GM12801 (cell line): Measurements from ENCODE around the gene SF3A2.
A peak's percentile ranks its signal among the peaks of the same experiment; 100 is the strongest.

Experiments used
- TF ChIP-seq, protein P1 (sequence below): IDR thresholded peaks from one replicate; pipeline ENCODE4 v1.5.1; 2011; ENCODE audit warnings: control low read depth; ENCODE audit not compliant: insufficient read length; ENCODE audit errors: extremely low read depth

The SF3A2 gene, protein sequence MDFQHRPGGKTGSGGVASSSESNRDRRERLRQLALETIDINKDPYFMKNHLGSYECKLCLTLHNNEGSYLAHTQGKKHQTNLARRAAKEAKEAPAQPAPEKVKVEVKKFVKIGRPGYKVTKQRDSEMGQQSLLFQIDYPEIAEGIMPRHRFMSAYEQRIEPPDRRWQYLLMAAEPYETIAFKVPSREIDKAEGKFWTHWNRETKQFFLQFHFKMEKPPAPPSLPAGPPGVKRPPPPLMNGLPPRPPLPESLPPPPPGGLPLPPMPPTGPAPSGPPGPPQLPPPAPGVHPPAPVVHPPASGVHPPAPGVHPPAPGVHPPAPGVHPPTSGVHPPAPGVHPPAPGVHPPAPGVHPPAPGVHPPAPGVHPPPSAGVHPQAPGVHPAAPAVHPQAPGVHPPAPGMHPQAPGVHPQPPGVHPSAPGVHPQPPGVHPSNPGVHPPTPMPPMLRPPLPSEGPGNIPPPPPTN

DNA sequence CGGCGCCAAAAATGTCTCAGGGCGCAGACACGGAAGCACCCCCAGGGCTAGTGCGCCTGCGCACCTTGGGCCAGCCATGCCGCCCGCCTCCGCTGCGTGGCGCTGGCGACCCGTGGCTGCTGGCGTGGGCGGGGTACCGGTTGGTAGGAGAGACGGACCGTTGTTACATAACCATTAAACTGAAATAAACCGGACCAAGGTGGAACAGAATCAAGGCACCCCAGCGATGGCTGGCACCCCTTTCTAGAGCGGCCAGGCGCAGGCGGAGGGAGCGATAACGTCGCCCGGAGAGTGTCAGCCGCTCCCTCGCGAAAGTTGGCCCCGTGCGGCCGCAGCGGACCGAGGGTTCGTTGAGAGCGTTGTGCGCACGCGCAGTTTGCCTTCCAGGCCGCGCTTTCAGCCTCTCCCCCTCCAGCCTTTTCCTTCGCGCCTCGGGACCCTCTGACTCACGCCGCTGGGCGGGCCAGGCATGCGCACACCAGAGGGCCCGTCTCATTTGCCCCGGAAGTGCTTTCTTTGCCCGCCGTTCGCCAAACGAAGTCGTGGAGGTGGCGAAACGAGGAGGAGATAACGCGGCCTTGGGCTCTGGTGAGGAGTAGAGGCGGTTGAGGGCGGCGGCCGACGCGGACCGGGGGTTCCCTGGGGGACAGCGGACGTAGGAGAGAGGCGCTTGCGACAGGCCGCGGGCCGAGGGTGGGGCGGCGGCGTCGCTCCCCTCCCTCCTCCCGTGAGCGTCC, at the start of gene SF3A2, which contains the start of gene PLEKHJ1:
Gene SF3A2, plus strand, starts transcription at position 511 of the 737 bp plus-strand sequence. CDS start 6,595 bp downstream, outside the sequence.
Gene PLEKHJ1, minus strand, starts transcription at position 16 of the 737 bp plus-strand sequence. CDS start 81 bp downstream, outside the sequence.
- TF ChIP-seq, protein P1, sequence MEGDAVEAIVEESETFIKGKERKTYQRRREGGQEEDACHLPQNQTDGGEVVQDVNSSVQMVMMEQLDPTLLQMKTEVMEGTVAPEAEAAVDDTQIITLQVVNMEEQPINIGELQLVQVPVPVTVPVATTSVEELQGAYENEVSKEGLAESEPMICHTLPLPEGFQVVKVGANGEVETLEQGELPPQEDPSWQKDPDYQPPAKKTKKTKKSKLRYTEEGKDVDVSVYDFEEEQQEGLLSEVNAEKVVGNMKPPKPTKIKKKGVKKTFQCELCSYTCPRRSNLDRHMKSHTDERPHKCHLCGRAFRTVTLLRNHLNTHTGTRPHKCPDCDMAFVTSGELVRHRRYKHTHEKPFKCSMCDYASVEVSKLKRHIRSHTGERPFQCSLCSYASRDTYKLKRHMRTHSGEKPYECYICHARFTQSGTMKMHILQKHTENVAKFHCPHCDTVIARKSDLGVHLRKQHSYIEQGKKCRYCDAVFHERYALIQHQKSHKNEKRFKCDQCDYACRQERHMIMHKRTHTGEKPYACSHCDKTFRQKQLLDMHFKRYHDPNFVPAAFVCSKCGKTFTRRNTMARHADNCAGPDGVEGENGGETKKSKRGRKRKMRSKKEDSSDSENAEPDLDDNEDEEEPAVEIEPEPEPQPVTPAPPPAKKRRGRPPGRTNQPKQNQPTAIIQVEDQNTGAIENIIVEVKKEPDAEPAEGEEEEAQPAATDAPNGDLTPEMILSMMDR = peak; percentile 51

DNA sequence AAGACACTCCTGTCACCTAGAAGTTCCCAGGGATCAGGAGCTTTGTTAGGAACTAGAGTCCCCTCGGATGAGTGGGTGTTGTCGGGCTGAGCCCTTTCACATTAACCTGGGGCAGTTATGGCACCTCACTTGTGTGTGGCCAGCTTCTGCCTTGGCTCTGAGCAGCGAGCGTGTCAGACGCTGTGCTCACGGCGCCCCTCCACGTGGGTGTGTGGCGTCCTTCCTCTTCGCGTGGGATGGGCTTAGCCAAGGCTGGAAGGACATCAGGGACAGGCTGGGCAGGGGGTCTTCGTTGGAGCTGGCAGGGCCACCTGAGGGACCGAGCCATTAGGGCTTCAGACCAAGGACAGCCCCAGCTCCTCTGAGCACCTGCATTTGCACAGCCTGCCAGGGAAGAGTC, 49.5 kb upstream of the SF3A2 start:
- TF ChIP-seq, protein P1 = no peak

DNA sequence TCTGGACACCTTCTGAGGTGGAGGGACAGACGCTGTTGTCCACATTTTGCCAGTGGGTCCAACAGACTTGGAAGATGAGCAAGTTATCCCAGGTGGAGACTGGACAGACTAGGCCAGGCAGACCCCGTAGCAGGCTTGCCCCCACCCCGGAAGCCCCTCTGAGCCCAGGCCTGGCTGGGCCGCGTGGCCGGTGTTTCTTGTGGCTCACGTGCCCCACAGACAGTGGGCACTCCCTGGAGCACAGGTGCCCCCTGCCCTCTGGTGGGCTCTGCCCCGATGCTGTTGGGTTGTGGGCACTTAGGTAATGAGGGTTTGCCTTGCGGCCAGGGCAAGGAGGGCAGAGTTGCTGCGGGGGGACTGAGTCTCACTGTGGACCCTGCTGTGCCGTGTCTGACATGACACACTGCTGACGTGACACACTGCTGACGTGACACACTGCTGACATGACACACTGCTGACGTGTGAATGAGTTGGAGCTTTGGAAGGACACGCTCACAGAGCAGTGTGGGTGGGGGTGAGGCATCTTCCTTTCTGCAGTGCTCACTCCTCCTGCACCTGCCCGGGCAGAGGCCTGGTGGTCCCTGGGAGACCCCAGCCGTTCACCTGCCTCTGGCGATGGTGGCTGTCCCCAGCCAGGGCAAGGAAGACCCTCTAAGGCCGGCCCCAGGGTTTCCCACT, 47.8 kb upstream of the SF3A2 start:
- TF ChIP-seq, protein P1 = no peak

DNA sequence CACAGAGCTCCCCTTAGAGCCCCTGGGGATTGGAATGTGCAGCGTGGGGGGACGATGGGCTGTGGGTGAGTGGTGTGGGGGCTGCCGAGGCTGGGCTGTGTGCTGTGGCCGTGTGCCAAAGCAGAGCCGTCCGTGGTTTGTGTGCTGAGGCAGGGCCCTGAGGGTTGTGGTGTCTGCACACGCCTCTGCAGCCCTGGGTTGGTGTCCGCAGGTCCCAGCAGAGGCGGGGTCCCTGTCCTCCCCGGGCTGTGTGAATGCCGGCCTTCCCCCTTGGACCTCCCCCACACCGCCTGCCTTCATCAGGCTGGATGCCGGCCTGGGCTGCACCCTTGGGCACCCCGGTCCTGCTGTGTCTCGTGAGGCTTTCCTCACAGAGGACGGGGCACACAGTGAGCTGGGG, 46.7 kb upstream of the SF3A2 start:
- TF ChIP-seq, protein P1 = no peak

DNA sequence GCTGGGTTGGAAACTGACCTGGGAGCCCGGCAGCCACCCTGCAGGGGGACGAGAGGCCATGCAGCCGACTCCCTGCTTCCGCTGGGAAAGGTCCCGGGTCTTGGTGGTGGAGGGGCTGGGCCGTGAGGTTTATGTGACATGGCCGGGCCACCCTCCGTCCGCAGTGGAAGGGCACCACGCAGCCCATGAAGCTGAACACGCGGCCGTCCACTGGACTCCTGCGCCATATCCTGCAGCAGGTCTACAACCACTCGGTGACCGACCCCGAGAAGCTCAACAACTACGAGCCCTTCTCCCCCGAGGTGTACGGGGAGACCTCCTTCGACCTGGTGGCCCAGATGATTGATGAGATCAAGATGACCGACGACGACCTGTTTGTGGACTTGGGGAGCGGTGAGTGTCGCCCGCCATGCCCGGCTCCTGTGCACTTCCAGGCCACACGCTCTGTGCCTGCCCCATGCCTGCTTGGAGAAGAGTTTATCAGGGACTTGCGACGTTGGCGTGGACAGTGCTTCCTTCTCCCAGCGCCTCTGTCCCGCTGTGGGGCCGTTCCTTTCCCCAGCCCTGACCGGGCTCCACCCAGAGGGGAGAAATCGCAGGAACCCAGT, 45.7 kb upstream of the SF3A2 start:
- TF ChIP-seq, protein P1 = no peak

DNA sequence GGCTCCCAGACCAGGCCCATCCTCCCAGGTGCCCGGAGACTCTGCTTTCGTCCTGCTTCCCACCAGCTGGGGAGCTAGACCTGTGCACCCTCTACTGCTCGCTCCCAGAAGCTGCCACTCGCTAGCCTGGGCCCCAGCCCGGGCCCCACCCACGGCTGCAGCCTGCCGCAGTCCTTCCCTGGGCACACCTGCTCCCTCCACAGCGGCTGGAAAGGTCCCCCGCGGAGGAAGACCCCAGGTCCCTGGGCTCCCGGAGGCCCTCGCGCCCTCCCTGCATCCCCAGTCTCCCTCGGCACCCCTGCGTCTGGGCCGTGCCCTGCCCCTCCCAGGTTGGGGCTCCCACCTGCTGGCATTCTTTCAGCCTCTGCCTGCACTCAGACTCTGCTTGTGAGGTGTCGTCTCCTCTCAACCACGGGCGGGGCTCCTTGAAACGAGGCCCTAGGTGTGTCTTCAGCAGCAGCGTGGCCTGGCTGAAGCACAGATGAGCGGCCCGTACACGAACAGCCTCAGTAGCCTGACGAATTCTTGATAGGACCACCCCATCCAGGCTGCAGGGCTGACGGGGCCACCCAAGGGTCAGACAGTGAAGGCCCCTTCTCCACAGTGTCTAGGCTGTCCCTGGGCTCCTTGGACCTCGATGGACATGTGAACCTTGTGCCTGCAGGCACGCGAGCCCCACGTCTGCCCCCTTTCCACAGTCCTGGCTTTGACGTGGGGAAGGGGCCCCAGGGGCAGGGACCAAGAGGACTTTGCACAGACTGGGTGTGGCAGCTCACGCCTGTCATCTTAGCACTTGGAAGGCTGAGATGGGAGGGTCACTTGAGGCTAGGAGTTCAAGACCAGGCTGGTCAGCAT, 44.9 kb upstream of the SF3A2 start:
- TF ChIP-seq, protein P1 = no peak
